T-helper 1 cell (primary cell): ENCODE data around the gene CDKN2AIPNL.

Experiments
- DNase-seq, 5 donors: peaks; one replicate each; pipeline ENCODE4 v3.0.0-alpha.2; 2012 to 2020
- total RNA-seq, 4 donors: gene quantifications; one replicate each; lab custom pipeline; 2026; lab: John Stamatoyannopoulos, UW

CDKN2AIPNL gene
- total RNA-seq = 7.5 to 12.3 (median 9.6) reads per million in 4 donors

- peak; percentile 72 to 91 (median 82) for DNase-seq
Measured at GRCh38 chr5:134411546-134412266, at the start of gene CDKN2AIPNL. CDKN2AIPNL (minus strand) TSS chr5:134411881; CDS start chr5:134411854, 27 bp downstream.

GRCh38 chr5:134460551-134460950 lies 48.9 kb upstream of the CDKN2AIPNL start:
- DNase-seq = no peak

DNA sequence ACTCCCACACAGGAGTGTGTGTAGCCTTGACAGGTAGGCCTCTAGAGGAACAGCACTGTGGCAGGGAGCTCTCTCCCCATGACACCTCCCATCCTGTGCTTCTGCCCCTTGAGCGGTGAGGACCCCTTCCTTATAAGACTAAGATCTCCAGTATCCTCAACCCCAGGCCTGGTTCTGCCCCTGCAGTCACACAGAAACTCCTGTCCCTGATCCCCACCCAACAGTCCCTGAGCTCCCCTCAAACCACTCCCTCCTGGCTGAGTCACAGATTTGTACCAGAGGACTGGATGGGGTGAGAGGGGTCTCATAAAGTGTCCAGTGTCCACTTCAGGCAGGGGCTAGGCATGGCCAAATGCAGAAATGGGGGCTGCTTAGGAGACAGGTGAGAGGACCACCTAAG lies 47.8 kb upstream of the CDKN2AIPNL start:
- no peak for DNase-seq

GRCh38 chr5:134459010-134459403 lies 47.3 kb upstream of the CDKN2AIPNL start:
- no peak for DNase-seq

DNA sequence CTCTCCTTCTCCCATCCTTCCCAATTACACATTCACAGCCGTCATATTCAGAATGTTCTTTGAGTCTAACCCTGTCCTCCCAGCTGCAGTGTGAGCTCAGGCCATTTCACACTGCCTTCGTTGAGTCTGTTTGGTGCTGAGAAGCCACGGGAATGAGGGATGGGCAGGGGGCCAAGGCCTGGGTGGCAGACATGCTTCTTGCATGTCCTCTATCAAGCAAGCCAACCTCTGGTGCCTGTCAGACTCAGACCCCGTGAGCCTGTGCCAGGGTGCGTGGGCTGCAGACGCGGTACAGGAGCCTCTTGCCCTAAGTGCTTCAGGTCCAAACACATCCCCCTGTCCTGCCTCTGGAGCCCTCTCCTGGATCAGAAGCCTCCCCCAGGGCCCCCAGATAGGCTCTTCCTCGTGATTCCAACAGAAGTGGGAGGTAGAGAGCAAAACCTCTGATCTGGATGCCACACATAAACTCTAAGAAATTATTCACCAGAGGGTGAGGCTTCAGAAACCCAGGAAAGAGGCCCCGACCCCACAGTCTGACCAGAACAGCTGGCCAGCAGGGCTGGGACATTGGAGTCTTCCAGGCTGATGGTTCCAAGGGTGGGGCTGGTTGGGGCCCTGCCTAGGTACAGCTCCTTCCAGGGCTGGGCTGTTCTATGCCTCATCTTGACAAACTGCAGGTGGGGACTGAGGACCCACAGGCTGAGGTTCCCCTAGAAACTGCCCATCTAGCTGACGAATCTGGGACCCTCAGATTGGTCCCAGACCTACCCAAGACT lies 46.7 kb upstream of the CDKN2AIPNL start:
- DNase-seq = no peak

DNA sequence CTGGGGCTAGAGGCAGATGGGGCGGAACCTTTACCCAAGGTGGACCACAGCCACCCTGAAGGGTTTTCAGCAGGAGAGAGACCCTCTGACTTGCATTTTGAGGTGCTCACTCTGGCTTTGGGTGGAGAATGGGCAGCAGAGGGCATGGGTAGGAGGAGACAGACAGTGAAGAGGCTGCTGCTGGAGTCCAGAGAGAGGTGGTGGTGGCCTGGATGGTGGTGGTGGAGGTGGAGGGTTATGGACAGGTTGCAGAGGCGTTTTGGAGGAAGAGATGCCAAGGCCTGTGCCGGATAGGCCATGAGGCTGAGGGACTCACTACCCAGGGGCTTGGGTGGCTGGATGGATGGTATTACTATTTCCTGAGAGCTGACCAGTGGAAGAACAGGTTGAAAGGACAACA lies 46.1 kb upstream of the CDKN2AIPNL start:
- DNase-seq = no peak

- no peak for DNase-seq
Measured at GRCh38 chr5:134456825-134457224, 45.1 kb upstream of the CDKN2AIPNL start.

DNA sequence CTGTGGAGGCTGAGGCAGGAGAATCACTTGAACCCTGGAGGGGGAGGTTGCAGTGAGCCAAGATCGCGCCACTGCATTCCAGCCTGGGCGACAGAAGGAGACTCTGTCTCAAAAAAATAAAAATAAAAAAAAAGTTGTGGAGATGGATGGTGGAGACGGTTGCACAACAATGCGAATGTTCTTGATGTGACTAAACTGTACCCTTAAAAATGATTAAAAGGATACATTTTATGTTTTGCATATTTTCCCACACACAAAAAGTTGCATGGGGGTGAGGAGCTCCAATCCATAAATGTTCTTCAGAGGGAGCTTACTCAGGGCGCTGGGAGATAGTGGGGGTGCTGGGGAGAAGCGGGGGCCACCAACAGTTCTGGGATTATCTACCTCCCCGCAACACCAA lies 43.8 kb upstream of the CDKN2AIPNL start:
- no peak for DNase-seq

DNA sequence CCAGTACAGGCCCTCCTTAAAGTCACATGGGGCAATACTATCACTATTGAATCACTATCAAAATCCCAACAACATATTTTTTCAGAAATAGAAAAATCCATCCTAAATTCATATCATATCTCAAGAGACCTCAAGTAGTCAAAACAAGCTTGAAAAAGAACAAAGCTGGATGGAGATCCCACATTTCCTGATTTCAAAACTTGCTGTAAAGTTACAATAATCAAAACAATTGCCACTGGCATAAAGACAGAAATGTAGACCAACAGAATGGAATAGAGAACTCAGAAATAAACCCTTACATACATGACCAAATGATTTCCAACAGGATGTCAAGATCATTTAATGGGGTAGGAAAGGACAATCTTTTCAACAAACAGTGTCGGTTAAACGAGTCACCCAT lies 41.3 kb upstream of the CDKN2AIPNL start:
- no peak for DNase-seq

GRCh38 chr5:134451936-134452505 lies 40.3 kb upstream of the CDKN2AIPNL start:
- DNase-seq = no peak

GRCh38 chr5:134451225-134451935 lies 39.7 kb upstream of the CDKN2AIPNL start:
- DNase-seq = no peak

GRCh38 chr5:134450374-134450773 lies 38.7 kb upstream of the CDKN2AIPNL start:
- DNase-seq = no peak

- DNase-seq = no peak
Measured at GRCh38 chr5:134449167-134449566, 37.5 kb upstream of the CDKN2AIPNL start.

DNA sequence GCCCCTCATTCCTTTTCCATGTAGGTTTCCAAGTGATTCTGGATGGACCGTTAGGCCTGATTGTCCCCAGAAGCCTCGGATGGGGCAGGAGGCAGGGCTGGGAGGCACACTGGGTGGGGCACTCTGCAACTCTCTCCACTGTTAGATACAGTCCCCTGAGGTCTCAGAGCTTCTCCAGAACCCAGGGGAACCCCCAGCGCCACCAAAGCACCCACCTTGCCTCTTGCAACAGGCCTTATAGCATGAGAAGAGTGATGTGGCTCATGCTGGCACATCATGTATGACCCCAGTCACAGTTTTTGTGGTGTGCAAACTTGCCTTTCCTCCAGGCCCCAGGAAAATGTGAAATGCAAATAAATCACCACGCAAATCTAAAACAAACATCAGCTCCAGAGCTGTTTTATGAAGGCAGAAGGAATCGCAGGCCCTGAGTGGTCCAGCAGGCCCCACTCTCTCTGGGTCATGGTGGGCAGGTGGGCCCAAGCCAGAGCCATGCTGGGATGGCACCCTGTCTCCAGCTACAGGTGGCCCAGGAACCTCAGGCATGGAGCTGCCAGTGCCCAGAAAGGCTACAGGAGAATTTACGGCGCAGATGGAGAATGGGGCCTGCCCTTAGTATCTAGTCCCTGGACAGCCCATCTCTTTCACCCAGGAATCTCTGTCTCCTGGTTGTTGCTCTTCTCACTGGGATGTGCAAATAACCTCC lies 36.3 kb upstream of the CDKN2AIPNL start:
- DNase-seq = no peak

- no peak for DNase-seq
Measured at GRCh38 chr5:134446938-134447337, 35.3 kb upstream of the CDKN2AIPNL start.

DNA sequence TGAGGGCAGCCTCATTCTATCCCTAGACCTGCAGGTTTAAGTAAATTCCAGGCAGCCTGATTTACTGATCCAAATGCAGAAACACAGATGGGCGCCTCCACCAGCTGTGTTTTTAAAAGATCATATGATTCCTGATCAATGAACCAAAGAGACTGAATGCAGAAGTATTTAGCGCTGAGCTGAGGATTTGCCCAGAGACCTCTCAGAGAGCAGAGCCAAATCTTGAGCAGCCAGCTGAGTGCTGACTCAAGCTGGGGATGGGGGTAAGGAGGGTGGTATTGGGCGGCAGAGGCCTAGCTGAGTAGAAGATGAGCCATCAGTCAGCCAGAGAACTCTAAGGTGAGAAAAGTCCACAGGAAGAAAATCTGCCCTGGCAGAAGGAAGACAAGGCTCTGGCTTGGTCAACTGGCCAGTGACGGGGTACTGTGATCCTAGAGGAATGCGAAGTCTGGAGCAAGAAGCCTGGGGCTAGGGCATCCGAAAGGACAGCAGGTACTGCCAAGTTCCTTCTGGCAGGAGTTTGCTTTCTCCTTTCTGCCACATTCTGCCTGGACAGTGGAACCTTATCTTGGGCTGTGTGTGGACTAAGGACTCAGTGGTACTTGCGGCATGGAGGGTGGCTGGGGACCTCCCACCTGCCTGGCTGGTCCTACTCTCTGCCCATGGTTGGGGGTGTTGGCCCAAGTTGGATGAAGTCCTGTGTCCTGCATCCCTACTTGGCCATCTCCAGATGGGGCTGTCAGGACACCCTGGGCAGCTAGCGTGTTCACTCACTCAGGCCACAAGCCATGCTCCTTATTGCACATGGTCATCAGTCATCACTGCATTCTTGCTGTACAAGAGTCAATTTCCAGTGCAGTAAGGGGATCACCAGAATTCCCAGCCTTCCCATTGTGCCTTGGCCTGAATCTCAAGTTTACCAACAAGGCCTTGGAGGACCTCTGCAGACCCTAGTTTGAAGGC lies 34.5 kb upstream of the CDKN2AIPNL start:
- no peak for DNase-seq

DNA sequence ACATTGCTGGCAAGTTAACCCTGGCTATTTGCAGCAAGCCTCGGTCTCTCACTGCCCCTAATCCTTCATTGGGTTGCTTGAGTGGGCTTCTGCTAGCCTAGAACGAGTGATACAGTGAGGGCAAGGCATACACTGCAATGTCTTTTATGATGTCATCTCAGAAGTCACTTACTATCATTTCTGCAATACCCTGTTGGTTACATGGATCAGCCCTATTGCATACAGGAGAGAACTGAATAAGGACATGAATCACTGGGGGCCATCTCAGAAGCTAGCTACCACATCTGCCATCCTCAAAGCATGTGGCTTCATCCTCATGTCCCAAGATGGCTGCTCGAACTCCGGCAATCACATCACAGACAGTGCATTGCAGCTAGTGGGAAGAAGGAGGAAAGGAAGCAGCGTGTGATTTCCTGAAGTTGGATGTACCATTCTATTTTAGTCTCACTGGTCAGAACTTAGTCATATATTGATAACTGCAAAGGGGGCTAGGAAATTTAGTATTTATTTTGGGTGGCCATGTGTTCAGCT lies 33.3 kb upstream of the CDKN2AIPNL start:
- DNase-seq = no peak

DNA sequence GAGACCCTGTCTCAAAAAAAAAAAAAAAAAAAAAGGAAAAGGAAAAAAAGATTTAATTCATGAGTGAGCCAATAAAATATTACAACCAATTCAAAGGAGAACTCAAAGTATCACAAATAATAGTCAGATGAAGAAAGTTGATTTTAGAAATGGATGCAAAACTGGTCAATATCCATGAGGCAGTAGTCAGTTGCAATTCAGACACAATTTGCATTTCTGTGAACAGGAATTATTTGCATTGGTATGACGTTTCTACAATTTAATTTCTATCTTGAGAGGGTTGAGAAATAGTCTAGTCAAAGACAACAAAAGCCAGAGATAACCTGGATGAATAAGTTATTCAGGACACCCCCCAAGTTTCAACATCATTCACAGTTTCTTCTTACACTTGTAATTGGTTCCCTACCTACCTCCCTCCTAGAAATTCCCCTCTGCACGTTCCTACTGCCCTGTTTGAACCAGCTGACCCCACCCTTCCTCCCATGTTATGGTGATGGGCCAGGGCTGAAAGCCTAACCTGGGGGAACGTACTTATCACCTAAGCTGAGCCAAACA lies 28.6 kb upstream of the CDKN2AIPNL start:
- DNase-seq = no peak

DNA sequence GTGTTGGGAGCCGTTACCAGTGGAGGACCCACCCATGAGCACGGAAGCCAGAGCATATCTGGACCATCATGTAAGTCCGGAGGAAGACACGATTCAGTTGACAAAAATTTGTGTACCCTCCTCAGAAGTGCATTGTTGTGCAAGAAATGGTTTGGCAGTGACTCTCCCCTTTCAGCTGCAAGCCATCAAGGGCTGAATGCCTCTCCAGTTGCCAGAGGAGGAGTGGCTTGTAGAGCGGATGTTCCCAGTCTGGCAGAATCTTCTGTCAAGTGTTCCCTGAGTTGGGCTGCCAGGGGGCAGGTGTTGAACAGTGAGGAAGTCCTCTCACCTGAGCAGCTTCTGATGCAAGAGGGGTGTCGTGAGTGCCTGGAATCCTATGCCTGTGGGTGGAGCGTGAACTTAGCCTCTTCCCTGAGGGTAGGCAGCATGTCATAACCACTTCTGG lies 27.6 kb upstream of the CDKN2AIPNL start:
- DNase-seq = no peak

DNA sequence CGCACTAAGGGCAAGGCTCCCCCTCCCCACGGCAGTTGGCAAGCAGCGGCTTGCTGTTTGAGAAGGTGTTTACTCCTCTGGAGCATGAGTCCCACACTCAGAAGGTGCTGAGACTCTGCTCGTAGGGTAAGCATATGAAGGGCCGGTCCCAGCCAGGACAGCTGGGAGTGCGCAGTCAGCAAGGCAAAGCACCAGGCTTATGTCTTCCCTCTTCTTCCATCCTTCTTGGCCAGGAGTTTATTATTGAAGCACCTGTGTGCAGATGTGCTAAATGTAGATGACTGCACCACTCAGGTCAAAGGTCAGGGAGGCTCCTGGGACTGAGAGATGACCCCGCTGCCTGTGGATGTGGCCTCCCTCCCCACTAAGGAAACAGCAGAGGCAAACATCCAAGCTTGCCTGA lies 27.0 kb upstream of the CDKN2AIPNL start:
- no peak for DNase-seq
